HPDE6-E6E7 (cell line): ENCODE measurements around the gene DNAJC18.
"Not testable (repeated sequence)": the region's sequence is repeated elsewhere in the genome, so short reads cannot be mapped to it uniquely, and the experiment has no call there.

Source experiments
- DNase-seq: peaks from one replicate; pipeline ENCODE4 v3.0.0; 2011; ENCODE audit warnings: missing footprints; ENCODE audit errors: extremely low spot score

DNAJC18 gene

GRCh38 chr5:139388198-139388821 is 51.0 kb downstream of the DNAJC18 start:
- DNase-seq = no peak

GRCh38 chr5:139387611-139388197 is 51.6 kb downstream of the DNAJC18 start:
- DNase-seq = no peak

- not testable (repeated sequence) for DNase-seq
Observed at GRCh38 chr5:139386956-139387355, 52.4 kb downstream of the DNAJC18 start.

GRCh38 chr5:139386050-139386438 is 53.3 kb downstream of the DNAJC18 start:
- DNase-seq = no peak

GRCh38 chr5:139385061-139386049 is 54.0 kb downstream of the DNAJC18 start:
- DNase-seq = no peak

GRCh38 chr5:139384591-139385051 is 54.7 kb downstream of the DNAJC18 start:
- no peak for DNase-seq

GRCh38 chr5:139383993-139384590 is 55.2 kb downstream of the DNAJC18 start:
- DNase-seq = no peak

- DNase-seq = no peak
Observed at GRCh38 chr5:139383275-139383992, 55.9 kb downstream of the DNAJC18 start, which contains the start of gene SLC23A1. TSS of gene SLC23A1 (minus strand) at chr5:139383297. CDS start at chr5:139383253, 44 bp downstream.

GRCh38 chr5:139382807-139383206 is 56.5 kb downstream of the DNAJC18 start:
- no peak for DNase-seq

GRCh38 chr5:139381837-139382761 is 57.2 kb downstream of the DNAJC18 start:
- no peak for DNase-seq

GRCh38 chr5:139379626-139380449 is 59.5 kb downstream of the DNAJC18 start:
- no peak for DNase-seq

- no peak for DNase-seq
Observed at GRCh38 chr5:139378941-139379361, 60.4 kb downstream of the DNAJC18 start.

- DNase-seq = no peak
Observed at GRCh38 chr5:139378101-139378825, 61.1 kb downstream of the DNAJC18 start.

- DNase-seq = no peak
Observed at GRCh38 chr5:139377226-139377625, 62.1 kb downstream of the DNAJC18 start.

- no peak for DNase-seq
Observed at GRCh38 chr5:139376364-139376763, 63.0 kb downstream of the DNAJC18 start.

- no peak for DNase-seq
Observed at GRCh38 chr5:139374909-139375308, 64.4 kb downstream of the DNAJC18 start.

GRCh38 chr5:139371482-139372435 is 67.6 kb downstream of the DNAJC18 start:
- no peak for DNase-seq
